Stimulated activated CD8-positive, alpha-beta memory T cell treated with anti-CD3 and anti-CD28 coated beads, Interleukin-7, amount 100 ng/mL, for 4 hours (primary cell): Measurements from ENCODE around the gene MINDY4B.

Experiments used
- DNase-seq, 2 donors: peaks; one replicate each; pipeline ENCODE4 v3.0.0-alpha.2; 2020; ENCODE audit warnings: low read depth in 2 of 2

The MINDY4B gene

GRCh38 chr3:150844484-150844883 is 60.8 kb downstream of the MINDY4B start:
- no peak for DNase-seq

- DNase-seq, result no peak
Observed at GRCh38 chr3:150843241-150843640, 62.0 kb downstream of the MINDY4B start.

GRCh38 chr3:150840802-150841515 is 64.3 kb downstream of the MINDY4B start:
- DNase-seq, result no peak

GRCh38 chr3:150830745-150831144 is 74.5 kb downstream of the MINDY4B start:
- no peak for DNase-seq

- no peak for DNase-seq
Observed at GRCh38 chr3:150830094-150830681, 75.1 kb downstream of the MINDY4B start.

- no peak for DNase-seq
Observed at GRCh38 chr3:150829408-150829807, 75.8 kb downstream of the MINDY4B start.

- no peak for DNase-seq
Observed at GRCh38 chr3:150828997-150829396, 76.2 kb downstream of the MINDY4B start.

GRCh38 chr3:150828261-150828660 is 77.0 kb downstream of the MINDY4B start:
- no peak for DNase-seq

- no peak for DNase-seq
Observed at GRCh38 chr3:150826466-150827282, 78.6 kb downstream of the MINDY4B start.

GRCh38 chr3:150825916-150826377 is 79.3 kb downstream of the MINDY4B start:
- no peak for DNase-seq

GRCh38 chr3:150825192-150825915 is 79.9 kb downstream of the MINDY4B start:
- no peak for DNase-seq

GRCh38 chr3:150823277-150823676 is 82.0 kb downstream of the MINDY4B start:
- DNase-seq, result no peak

GRCh38 chr3:150822636-150823035 is 82.6 kb downstream of the MINDY4B start:
- no peak for DNase-seq
